NCI-H82 treated with DMSO at 0.1 percent for 48 hours (cell line): ENCODE measurements around the gene CLCN4.

Experiments
- DNase-seq: peaks from one replicate; lab custom pipeline; 2025; ENCODE audit not compliant: unreplicated experiment; lab: John Stamatoyannopoulos, UW

CLCN4 gene

DNA sequence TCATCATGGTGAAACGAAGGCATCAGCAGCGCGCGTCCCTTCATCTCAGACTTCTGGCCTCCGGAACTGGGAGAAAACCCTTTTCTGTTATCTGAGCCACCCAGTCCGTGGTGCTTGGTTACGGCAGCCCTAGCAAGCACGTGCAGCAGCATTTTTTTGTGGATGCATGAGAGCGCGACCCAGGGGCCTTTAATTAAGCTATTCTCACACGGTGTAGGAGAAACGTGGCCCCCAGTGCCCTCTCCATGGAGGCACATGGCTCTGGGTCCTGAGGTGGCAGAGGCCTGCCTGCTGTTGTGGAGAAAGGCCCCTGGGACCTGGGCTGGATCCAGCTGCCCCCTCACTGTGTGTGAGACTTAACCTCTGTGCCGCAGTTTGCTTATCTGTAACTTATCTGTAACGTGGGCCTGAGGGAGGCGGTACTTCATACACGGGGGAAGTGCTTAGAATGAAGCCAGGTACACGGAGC, 9.5 kb downstream of the CLCN4 start:
- no peak for DNase-seq

DNA sequence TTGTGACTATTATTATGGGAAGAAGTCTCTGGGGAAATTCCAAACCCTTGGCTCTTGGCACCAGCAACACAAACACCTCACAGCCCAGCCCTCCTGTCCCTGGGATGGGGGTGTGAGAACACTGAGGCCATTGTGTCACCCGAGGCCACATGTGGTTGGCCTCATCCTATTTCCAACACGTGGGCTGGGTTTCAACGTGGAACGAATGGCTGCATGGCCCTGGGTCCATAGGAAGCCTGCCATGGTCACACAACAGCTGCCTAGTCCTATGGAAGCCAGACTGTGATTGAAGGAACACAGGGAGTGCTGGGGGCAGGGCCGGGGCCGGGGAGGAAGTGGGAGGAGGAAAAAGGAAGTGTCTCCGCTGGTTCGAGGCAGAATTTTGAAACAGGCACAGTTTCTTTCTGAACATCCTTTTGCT, 10.0 kb downstream of the CLCN4 start:
- no peak for DNase-seq

DNA sequence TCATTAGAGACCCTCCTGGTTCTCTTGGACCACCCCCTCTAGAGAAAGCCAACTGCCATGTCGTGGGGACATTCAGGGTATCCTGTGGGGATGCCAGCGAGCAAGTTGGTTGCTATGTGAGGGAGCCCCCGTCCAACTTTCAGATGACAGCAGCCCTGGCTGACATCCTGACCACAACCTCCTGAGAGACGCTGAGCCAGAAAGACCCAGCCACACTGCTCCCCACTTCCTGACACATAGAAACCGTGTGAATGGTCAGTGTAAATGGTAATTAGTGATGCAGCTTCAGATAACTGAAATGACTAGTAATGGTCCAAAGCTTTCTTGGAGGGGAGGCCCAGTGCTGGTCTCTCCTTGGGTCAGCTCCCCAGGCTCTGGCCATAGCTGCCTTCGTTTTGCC, 10.8 kb downstream of the CLCN4 start:
- no peak for DNase-seq

DNA sequence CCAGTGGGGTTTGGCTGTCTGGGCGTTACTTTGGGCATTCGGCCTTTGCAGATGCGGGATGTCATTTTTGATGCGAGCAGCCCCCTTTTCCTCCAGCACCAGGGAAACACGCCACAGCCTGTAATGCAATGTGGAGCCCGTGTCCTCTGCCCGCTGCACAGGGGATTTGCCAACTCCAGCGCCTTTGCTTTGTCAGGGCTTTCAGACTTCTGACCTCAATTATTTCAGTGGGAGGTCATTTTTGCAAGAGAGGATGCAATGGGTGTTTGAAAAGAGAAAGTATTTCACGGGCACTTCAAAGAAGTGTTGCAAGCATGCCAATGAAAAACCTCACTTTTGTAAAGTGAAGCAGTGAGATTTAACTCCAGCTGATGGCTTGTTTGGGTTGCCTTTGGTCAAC, 11.5 kb downstream of the CLCN4 start:
- no peak for DNase-seq

DNA sequence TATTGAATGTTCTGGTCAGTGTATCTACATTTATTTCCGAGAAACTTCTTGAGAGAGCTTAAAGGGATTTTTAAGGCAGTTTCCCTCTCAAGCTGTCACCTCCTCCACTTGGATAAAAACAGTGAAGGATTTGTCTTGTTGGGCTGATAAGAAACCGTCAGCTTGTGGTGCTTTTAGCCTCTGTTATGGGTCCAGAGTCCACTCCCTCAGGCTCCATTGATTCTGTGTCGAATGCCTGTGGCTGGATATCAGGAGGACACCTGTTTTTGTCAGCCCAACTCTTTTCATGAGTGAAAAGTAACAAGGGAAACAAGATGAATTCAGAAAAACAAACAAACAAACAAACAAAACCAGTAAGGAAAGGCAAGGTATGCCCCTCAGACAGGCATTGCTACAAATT, 12.4 kb downstream of the CLCN4 start:
- no peak for DNase-seq

DNA sequence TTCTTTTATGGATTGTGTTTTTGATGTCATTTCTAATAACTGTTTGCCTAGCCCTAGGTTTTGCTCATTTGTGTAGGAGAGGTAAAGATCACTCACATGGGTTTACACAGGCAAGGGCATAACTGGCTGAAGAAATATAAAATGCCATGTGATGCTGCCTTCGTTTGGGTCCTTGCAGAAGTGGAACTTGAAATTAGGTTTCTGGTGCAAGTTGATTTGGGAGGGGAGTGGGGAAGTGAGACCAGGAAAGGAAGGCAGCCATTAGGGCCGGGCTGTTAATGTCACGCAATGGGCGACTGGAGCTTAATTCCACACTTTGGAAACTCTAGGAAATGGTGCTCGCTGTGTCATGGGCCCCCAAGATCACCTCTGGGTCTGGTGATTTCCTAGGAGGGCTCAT, 14.5 kb downstream of the CLCN4 start:
- DNase-seq = no peak

DNA sequence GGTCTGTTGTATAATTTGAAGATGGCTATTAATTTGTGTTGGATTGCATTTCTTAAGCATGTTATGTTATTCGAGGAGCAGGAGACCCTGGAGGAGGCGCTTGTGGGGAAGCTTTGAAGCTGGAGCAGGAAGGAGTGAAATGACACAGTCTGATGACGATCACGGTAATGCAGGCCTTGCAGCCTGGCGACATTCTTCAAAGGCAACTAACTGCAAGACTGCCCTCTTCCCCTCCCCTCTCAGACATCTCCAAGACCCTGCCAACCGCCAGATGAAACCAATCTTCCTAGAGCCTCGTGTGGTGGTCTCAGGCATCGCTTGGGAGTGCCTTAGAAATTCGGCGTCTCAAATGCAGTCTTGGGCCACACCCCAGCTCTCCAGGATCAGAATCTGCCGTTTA, 16.1 kb downstream of the CLCN4 start:
- DNase-seq = no peak

DNA sequence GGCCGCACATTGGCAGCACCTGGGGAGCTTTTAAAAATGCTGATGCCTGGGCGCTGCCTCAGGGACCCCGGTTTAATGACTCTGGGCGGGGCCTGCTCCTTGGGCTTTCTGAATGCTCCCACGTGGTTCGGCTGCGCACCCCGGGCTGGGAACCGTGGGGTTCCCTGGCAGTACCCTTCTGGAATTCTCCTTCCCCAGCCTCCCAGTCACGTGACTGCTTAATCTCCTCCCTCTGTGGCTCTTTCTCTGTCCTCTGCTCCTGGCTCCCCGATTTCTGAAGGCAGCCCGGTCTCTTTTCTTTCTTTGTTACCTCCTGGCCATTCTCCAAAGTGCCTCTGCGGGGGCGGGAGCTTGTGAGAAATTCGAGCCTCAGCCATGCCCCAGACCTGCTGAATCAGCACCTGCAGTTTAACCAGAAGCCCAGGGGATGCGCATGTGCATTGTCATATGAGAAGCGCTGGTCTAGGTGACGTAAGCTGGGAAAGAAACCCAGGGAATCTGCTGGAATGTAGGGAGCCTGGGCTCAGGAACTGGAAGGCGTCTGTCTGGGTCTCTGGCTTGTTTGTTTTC, 16.6 kb downstream of the CLCN4 start:
- DNase-seq = no peak

DNA sequence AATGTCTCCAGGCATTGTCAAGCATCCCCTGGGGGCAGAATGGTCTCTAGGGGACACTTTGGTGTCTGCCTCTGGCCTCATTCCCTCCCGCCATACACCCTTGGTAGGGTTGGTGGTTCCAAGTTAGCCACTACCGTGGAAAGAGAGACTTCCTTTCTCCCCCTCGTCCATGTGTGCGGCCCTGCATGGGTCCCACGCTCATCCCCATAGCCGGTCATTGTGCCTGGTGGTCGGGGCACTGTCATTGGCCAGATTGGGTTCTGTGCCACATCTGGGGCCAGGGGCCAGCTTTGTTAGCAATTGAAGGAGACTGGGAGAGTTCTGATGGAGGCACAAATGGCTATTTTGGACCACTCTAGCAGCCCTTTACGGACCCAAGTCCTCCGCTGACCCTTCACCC, 17.3 kb downstream of the CLCN4 start:
- DNase-seq = no peak

DNA sequence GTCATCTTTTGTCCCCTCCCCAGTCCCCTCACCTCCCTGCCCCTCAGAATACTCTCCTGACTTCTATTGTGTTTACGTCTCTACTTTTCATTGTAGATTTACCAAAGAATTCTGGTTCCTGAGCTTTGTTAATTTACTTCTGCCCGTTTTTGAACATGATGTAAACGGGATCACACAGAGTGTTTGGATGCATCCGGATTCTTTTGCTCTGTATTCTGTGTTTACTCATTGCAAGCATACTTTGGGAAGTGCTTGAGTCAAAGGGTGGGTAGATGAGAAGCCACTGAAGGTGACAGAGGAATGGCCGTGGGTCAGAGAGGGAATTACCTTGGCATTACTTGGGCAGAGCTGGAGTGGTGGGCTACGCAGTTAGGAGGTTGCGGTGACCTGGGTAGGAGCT, 18.0 kb downstream of the CLCN4 start:
- no peak for DNase-seq

DNA sequence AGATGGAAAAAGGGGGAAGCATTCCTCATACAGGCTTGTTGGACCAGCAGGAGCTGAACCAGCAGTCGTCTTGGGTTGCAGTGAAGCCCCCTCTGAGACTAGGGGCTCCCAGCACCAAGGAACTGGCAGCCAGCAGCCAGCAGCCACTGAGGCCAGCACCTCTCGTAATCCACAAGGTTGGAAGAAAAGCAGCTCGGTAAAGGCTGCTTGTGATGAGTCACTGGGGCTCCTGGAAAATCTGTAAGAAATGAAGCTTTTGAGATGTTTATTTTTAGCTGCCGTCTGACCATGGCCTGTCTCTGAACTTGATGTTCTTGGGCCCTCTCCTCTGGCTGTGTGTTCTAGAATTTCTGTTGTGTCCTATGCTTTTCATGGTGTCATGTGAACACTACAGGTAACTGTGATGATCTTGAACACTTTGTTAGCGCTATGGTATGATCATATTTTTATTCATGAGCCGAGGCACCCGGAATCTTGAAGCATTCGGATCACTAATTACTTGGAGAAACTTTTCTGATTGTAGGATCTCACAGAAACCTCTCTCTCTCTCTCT, 18.6 kb downstream of the CLCN4 start:
- DNase-seq = no peak

DNA sequence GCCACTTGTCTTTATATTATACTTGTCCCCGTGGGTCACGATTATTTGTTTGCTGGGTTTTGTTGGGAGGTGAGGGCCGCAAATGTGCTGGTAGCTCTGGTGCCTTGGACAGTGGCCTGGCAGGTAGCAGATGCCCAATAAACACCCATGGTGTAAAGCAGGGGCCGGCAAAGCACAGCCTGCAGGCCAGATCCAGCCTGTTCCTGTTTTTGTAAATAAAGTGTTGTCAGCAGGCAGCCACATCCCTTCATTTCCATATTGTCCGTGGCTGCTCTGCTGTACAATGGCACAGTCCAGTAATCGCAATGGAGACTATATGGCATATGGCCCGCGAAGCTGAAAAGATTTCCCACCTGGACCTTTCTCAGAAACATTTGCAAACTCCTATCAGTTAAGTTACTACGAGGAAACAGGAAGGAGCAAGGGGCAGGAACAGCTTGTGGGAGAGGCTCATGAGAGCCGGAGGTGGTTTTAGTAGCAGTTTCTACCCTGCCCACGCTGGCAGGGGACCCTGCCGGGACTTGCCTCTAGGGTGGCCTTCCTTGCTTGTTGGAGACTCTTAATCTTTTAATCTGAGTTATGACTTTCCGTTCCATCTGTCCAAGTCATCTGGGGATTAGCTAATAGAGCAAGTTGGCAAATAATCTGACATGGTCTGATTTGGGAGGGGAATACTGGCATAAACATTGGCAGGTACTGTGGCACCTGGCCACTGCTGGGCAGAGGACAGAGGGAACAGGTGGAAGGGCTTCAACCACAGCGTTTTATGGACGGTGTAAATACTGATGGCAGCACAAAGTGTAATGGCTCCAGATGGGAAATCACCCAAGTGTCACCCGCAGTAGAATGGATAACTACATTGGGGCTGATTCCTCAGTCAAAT, 19.6 kb downstream of the CLCN4 start:
- DNase-seq = peak; percentile 66

DNA sequence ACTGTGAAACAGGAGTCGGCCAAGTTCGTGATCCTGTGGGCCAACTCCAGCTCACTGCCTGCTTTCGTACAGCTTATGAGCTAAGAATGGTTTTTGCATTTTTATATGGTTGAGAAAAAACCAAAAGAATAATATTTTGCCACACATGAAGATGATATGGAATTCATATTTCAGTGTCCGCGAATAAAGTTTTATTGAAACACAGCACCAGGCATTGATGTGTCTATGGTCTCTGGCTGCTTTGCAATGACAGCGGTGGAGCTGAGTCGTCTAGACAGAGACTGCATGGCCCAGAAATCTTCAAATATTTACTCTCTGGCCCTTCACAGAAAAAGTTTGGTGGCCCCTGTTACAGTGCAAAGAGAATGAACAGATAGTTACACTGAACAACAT, 20.2 kb downstream of the CLCN4 start:
- DNase-seq = no peak

DNA sequence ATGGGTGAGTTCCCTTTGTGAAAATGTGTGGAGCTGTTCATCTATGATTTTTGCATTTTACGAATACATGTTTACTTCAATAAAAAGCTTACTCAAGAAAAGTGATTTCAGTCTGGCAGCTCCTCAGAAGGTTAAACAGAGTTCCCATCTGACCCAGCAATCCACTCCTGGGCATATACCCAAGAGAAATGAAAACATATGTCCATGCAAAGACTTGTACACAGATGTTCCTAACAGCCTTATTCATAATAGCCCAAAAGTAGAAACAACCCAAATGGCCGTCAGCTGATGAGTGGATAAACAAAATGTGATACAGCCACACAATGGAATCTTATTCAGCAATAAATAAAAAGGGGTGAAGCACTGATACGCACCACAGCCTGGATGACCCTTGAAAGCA, 20.8 kb downstream of the CLCN4 start:
- DNase-seq = no peak

DNA sequence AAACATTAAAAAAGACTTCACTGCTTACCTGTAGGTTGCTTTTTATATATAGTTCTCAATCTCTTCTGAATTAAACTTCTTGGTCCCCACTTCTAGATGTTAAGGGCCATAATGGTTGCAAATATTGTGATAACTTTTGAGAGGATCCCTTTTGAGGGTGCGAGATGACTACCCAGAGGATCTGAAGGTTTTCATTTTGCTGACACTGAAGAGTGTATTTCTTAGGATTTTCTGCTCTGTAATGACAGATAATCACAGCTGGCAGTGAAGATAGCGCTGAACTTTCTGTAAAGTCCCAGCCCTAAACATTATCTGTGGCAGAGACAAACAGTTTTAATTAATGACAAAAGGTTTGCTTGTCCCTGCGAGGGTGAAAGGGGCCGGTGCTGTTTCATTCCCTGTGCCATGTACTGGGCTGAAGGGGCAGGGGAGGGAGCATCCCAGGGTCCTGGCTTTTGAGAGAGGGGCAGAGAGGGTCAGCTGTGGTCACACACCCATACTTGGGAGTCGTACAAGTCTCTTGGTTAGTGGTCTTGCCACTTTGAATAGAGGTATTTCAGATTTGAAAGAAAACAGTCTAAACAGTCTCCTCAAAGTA, 22.2 kb downstream of the CLCN4 start:
- no peak for DNase-seq

DNA sequence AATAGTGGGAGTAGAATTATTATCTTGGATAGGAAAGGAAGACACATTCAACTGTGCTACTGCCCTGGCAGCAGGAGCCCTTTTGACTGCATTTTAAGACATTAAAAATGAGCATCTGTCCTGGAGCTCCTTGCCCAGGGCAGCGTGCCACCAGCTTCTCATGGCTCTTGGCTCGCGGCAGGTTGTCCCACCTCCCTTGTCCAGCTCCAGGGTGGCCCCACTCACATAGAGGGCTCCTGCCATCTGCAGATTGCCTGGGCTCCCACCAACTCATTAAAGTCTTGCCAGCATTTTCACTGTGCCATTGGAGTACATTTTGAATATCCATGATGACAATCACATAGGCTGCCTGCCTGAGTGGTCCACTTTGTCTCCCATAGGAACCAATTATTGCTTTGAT, 27.0 kb downstream of the CLCN4 start:
- DNase-seq = no peak

DNA sequence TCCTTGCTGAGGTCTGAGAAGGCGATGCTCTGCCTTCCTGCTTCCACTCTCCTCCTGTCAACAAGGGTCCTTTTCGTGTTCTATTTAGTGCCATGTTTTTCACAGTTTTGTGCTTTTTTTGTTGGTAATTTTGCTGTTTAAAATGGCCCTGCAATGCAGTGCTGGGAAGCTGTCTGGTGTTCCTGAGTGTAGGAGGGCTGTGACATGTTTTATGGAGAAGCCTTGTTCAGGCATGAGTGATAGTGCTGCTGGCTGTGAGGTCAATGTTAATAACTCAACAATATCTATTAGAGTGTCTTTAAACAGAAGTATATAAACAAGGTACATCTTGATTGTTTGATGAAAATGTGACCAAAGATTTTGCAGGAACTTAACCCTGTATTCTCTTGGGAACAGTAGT, 27.6 kb downstream of the CLCN4 start:
- DNase-seq = no peak

DNA sequence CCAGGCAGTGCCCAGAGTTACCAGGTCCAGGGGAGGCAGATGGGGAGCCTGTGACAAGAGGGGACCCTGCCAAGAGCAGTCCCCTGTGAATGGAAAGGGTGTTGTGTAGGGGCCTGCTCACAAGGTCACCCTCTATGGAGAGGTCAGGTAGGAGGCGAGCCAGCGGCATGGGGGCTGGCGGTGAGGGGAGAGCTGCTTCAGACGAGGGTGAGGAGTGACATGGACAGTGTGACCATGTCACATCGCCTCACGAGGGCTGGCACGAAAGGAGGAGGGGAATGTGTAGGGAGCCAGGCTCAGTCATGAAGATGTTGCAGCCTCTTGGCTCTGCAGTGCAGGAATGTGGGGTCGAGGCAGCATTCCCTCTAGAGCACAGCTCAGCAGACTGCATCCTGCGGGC, 29.6 kb downstream of the CLCN4 start:
- no peak for DNase-seq

DNA sequence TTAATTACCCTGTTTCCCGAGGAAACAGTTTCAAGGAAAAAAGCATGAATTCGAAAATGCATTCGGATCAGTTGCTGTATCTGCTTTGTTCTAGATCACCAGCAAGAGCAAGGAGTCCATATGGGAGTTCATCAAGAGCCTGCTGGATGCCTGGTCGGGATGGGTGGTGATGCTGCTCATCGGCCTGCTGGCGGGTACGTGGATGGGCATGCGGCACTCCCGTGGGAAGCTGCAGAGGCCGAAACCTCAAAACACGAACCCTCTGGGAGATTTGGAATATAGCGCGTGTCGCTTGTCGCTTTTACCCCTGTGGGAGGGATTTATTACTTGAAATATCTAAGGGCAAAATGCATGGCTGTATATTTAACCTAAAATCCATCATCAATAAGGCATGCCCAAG, 30.6 kb downstream of the CLCN4 start:
- DNase-seq = no peak

DNA sequence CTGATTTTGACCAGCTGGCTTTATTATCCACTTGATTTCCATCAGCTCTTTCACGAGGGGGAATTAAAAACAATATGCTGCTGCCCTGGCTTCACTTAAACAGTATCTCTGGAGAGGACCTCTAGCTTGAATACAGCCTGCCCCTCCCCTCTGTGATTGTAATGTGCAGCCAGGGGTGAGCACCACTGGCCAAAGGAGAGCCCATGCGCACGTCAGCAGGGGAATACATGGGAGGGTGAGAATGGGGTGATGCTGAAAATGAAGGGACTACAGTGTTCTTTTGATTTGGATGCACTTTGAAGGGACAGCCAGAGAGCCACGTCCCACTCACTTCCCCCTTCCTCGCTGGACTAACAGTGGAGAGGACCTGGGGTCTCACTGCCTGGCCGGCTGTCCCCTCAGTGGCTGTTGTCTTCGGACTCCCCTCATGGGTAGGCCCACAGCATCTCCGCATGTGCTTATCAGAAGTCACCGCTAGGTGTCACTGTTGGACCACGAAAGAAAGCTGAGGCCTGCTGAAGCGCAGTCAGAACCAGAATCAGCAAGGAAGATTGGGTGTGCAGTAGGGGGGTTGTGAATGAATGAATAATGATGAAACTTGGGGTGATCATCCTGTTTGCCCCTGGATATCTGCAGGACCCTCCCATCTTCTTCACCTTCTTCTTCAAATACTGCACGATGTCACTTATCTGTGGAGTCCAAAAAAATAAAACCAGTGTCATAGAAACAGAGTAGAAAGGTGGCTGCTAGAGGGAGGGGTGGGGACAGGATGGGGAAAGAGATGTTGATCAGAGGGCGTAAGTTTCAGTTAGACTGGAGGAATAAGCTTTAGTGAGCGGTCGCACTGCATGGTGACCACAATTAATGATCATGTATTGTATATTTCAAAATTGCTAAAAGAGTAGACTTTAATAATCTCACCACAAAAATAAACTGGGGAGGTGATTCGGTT, 32.8 kb downstream of the CLCN4 start:
- DNase-seq = peak; percentile 32

DNA sequence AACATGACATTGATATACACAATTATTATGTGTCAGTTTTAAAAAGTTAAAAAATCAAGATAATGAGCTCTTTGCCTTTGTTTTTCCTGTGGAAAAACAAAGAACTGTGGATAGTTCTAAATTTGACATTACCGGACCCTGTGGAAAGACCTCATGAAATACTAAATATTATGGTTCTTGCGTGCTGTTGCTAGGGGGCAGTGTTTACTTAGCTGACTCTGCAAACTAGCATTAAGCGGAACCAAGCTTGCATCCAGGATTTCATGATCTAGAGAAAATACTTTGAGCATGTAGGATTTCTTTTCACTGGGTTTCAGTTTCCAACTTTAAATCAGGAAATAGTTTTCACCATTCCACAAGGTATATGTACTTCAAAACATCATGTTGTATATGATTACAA, 33.6 kb downstream of the CLCN4 start:
- peak; percentile 41 for DNase-seq
